ENCODE data around the gene KCNA5. TPM values are rescaled to one million over a fixed set of nuclear protein-coding genes. Genes with fewer than 3 reads are reported as not detected.
A peak's percentile ranks its signal among the peaks of the same experiment; 100 is the strongest.

The KCNA5 gene
- total and polyA plus RNA-seq, 2 of the 13 experiments (the other 11 are each of a cell fraction or from before 2014, with no cell fraction given): not detected

DNA sequence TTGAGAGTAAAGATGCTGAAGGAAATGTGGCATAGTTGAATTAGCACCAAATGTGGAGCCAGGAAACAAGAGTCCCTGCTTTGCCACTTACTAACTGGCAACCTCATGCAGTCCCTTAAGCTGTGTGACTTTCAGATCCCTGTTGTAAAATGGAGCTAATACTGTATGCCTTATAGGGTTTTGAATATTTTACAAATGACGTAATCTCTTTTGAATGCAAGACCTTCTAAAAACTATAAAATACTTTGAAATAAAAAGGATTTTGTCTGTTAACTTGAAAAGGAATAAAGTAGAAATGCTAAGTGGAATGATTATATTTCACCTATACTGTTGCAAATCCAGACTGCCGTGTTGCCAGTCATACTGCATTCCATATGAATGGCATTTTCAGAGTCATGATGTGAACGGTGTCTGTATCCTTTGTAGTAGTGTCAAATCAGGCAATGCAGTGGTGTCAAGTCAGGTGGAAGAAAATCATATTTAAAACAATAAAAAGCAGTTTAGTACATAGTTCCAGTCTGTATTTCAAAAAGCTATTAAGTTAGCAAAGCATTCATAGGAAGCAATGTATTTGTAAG is 21.3 kb downstream of the KCNA5 start:
- 1% methylated on average over 3 of the region's 3 CpGs for WGBS (ENCODE audit: low lambda C conversion rate)
- POLR2A ChIA-PET: no interaction called here

DNA sequence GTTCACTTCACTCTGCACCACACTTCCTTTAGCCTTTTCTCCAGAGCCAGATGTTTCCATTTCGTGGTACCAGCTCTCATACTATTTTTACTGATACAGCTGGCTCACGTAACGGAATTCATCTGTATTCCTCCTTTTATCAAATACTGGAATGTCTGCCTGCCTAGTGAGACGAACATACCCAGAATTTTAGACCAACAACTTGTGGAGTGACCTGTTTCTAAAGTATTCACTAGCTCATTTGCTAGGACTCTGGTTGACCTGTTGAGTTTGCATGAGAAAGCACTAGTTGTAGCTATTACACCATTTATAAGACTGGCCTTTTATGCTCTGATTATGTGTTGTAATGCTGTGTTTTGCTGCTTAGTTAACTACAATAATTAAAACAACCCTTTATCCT is 22.6 kb downstream of the KCNA5 start:
- POLR2A ChIA-PET: no interaction called here
- Histone ChIP-seq H3K9me3 (ENCODE audit: low read length) (no peaks in the 10 kb centered on the region), H3K4me3 (replicated peaks in 1 of 3; ENCODE audit: insufficient read depth in 1 of 3, low read depth in 2 of 3, low read length in 3 of 3) (no peak overlapping the region), H3K4me2 (ENCODE audit: low read depth, low read length) (no peak overlapping the region), H4K20me1 (ENCODE audit: insufficient read depth, low read length) (no peaks in the 10 kb centered on the region), H3K79me2 (ENCODE audit: insufficient read depth, low read length) (no peaks in the 10 kb centered on the region), H3K36me3 (replicated peaks in 1 of 2; ENCODE audit: control insufficient read depth in 1 of 2, insufficient read depth in 2 of 2, low read length in 2 of 2) (no peaks in the 10 kb centered on the region), H3K27me3 (ENCODE audit: control insufficient read depth in 1 of 2, insufficient read depth in 2 of 2, low read length in 2 of 2) (peaks cover 0 to 3% of the 10 kb centered on the region in 2 experiments; a peak in 1 of 5 replicates), H3K4me1 (ENCODE audit: insufficient read depth, low read length) (no peaks in the 10 kb centered on the region), H2AFZ (ENCODE audit: low read length) (no peak overlapping the region), H3K9ac (ENCODE audit: insufficient read depth, low read depth, low read length) (no peak overlapping the region), H3K27ac (ENCODE audit: extremely low read length, insufficient read depth, low read length) (no peak overlapping the region)
- ATAC-seq (no peak), DNase-seq (ENCODE audit: low spot score) (no peak), FAIRE-seq (no peak)
- in situ Hi-C loops (cut with HindIII; ENCODE audit: extremely low pct_ligation_motif_present, low pct_unique_long_range_greater_than_20kb): no loop called here
- intact Hi-C loops (cut with micrococcal nuclease; ENCODE audit: unreplicated experiment): no loop called here
- WGBS (ENCODE audit: low lambda C conversion rate): 1% methylated on average over 4 of the region's 4 CpGs
- no TSS peak for BruUV-seq (replicated peaks)
- CTCF ChIA-PET (ENCODE audit: low intra/inter-chr PET ratio, low total read pairs): no interaction called here
- no peak for TF ChIP-seq TBP (CRISPR knock-in tag; IDR thresholded peaks at IDR 0.05)
- no peak for TF ChIP-seq RFX3 (CRISPR knock-in tag; IDR thresholded peaks at IDR 0.05)
- TF ChIP-seq, protein P1, sequence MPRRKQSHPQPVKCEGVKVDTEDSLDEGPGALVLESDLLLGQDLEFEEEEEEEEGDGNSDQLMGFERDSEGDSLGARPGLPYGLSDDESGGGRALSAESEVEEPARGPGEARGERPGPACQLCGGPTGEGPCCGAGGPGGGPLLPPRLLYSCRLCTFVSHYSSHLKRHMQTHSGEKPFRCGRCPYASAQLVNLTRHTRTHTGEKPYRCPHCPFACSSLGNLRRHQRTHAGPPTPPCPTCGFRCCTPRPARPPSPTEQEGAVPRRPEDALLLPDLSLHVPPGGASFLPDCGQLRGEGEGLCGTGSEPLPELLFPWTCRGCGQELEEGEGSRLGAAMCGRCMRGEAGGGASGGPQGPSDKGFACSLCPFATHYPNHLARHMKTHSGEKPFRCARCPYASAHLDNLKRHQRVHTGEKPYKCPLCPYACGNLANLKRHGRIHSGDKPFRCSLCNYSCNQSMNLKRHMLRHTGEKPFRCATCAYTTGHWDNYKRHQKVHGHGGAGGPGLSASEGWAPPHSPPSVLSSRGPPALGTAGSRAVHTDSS (CRISPR knock-in tag; conservative IDR thresholded peaks at IDR 0.05): no peak
- TF ChIP-seq ONECUT2 (CRISPR knock-in tag; IDR thresholded peaks at IDR 0.05): no peak
- no peak for TF ChIP-seq PRMT3 (CRISPR knock-in tag; IDR thresholded peaks at IDR 0.05; ENCODE audit: borderline replicate concordance, low read depth)
- no peak for TF ChIP-seq THYN1 (CRISPR knock-in tag; IDR thresholded peaks at IDR 0.05; ENCODE audit: borderline replicate concordance, low read depth)
- TF ChIP-seq ZNF775 (CRISPR knock-in tag; IDR thresholded peaks at IDR 0.05; ENCODE audit: borderline replicate concordance): no peak
- no peak for TF ChIP-seq SATB2 (CRISPR knock-in tag; IDR thresholded peaks at IDR 0.05)
- no peak for TF ChIP-seq ZBTB26 (CRISPR knock-in tag; IDR thresholded peaks at IDR 0.05; ENCODE audit: borderline replicate concordance)
- no peak for TF ChIP-seq PCBP1 (IDR thresholded peaks at IDR 0.05; ENCODE audit: borderline replicate concordance, low read depth, low read length)
- TF ChIP-seq, protein P2, sequence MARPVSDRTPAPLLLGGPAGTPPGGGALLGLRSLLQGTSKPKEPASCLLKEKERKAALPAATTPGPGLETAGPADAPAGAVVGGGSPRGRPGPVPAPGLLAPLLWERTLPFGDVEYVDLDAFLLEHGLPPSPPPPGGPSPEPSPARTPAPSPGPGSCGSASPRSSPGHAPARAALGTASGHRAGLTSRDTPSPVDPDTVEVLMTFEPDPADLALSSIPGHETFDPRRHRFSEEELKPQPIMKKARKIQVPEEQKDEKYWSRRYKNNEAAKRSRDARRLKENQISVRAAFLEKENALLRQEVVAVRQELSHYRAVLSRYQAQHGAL (CRISPR knock-in tag; IDR thresholded peaks at IDR 0.05; ENCODE audit: not compliant biosample characterization): no peak
- TF ChIP-seq ZNF841 (CRISPR knock-in tag; IDR thresholded peaks at IDR 0.05; ENCODE audit: borderline replicate concordance): no peak
- TF ChIP-seq NPAS2 (CRISPR knock-in tag; IDR thresholded peaks at IDR 0.05; ENCODE audit: borderline replicate concordance): no peak
- TF ChIP-seq ZNF75D (CRISPR knock-in tag; IDR thresholded peaks at IDR 0.05; ENCODE audit: borderline replicate concordance): no peak

More for the DNA sequence above, 21.3 kb downstream of the KCNA5 start:
- TF ChIP-seq SIN3A (IDR thresholded peaks at IDR 0.05; ENCODE audit: borderline replicate concordance, low read depth, low read length): no peak
- TF ChIP-seq ATF7 (IDR thresholded peaks at IDR 0.05): peak; percentile 95
- no peak for TF ChIP-seq ATF7 (CRISPR knock-in tag; IDR thresholded peaks at IDR 0.05)
- Histone ChIP-seq H4K20me1 (ENCODE audit: insufficient read depth, low read length) (no peaks in the 10 kb centered on the region), H3K27me3 (ENCODE audit: control insufficient read depth in 1 of 2, insufficient read depth in 2 of 2, low read length in 2 of 2) (peaks cover 0 to under 1% of the 10 kb centered on the region in 2 experiments; a peak in 1 of 5 replicates), H3K4me1 (ENCODE audit: insufficient read depth, low read length) (no peaks in the 10 kb centered on the region), H3K79me2 (ENCODE audit: insufficient read depth, low read length) (no peaks in the 10 kb centered on the region), H3K4me2 (ENCODE audit: low read depth, low read length) (no peak overlapping the region), H3K9ac (ENCODE audit: insufficient read depth, low read depth, low read length) (no peak overlapping the region), H3K36me3 (replicated peaks in 1 of 2; ENCODE audit: control insufficient read depth in 1 of 2, insufficient read depth in 2 of 2, low read length in 2 of 2) (no peaks in the 10 kb centered on the region), H2AFZ (ENCODE audit: low read length) (no peak overlapping the region), H3K4me3 (replicated peaks in 1 of 3; ENCODE audit: insufficient read depth in 1 of 3, low read depth in 2 of 3, low read length in 3 of 3) (no peak overlapping the region), H3K27ac (ENCODE audit: extremely low read length, insufficient read depth, low read length) (no peak overlapping the region), H3K9me3 (ENCODE audit: low read length) (no peaks in the 10 kb centered on the region)
- CTCF ChIA-PET (ENCODE audit: low intra/inter-chr PET ratio, low total read pairs): no interaction called here
- ATAC-seq (no peak), DNase-seq (ENCODE audit: low spot score) (no peak), FAIRE-seq (no peak)
- BruUV-seq (replicated peaks): no TSS peak
- intact Hi-C loops (cut with micrococcal nuclease; ENCODE audit: unreplicated experiment) (no loop called here), in situ Hi-C loops (cut with HindIII; ENCODE audit: extremely low pct_ligation_motif_present, low pct_unique_long_range_greater_than_20kb) (no loop called here)

Measured in HepG2 (cell line).